A673 (cell line): ENCODE data around the gene MEI4.
"Not testable (repeated sequence)": the region's sequence is repeated elsewhere in the genome, so short reads cannot be mapped to it uniquely, and the experiment has no call there.

Source experiments
- EZH2 ChIP-seq: fragments of 200-600 bp; sonication (generic); IDR thresholded peaks from 2 replicates; pipeline ENCODE4 v1.6.1; 2017; ENCODE audit warnings: borderline replicate concordance, low read depth, mild to moderate bottlenecking, mixed read lengths, antibody characterized with exemption, low read length; ENCODE audit not compliant: poor library complexity, severe bottlenecking
- TF ChIP-seq, protein P1 (sequence below): fragments of 300-800, 200-600 bp; sonication (generic); conservative IDR thresholded peaks from 2 replicates; pipeline ENCODE4 v1.5.1; 2017; ENCODE audit warnings: low read depth, mild to moderate bottlenecking, antibody characterized with exemption, low read length, moderate library complexity, mixed read lengths

DNA sequence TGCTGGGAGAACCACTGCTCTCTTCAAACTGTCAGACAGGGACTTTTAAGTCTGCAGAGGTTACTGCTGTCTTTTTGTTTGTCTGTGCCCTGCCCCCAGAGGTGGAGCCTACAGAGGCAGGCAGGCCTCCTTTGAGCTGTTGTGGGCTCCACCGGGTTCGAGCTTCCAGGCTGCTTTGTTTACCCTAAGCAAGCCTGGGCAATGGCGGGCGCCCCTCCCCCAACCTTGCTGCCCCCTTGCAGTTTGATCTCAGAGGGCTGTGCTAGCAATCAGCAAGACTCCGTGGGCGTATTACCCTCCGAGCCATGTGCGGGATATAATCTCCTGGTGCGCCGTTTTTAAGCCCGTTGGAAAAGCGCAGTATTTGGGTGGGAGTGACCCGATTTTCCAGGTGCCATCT is 83.2 kb downstream of the MEI4 start:
- TF ChIP-seq, protein P1, sequence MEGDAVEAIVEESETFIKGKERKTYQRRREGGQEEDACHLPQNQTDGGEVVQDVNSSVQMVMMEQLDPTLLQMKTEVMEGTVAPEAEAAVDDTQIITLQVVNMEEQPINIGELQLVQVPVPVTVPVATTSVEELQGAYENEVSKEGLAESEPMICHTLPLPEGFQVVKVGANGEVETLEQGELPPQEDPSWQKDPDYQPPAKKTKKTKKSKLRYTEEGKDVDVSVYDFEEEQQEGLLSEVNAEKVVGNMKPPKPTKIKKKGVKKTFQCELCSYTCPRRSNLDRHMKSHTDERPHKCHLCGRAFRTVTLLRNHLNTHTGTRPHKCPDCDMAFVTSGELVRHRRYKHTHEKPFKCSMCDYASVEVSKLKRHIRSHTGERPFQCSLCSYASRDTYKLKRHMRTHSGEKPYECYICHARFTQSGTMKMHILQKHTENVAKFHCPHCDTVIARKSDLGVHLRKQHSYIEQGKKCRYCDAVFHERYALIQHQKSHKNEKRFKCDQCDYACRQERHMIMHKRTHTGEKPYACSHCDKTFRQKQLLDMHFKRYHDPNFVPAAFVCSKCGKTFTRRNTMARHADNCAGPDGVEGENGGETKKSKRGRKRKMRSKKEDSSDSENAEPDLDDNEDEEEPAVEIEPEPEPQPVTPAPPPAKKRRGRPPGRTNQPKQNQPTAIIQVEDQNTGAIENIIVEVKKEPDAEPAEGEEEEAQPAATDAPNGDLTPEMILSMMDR, result not testable (repeated sequence)
- TF ChIP-seq EZH2, result not testable (repeated sequence)
